H1 (cell line): ENCODE measurements around the gene KCNAB2. TPM values are rescaled to one million over a fixed set of nuclear protein-coding genes. Genes with fewer than 3 reads are reported as not detected.

Source experiments
- CTCF ChIA-PET: fragments of 300-600 bp; sonication (Branson Sonifier 250); formaldehyde crosslinking; loops from one replicate; lab custom pipeline; 2021; ENCODE audit not compliant: partially characterized antibody; lab: Charles Lee
- POLR2A ChIA-PET: fragments of 300-600 bp; sonication (Branson Sonifier 250); formaldehyde crosslinking; loops from one replicate; lab custom pipeline; 2021; ENCODE audit warnings: inconsistent platforms; ENCODE audit not compliant: partially characterized antibody; lab: Charles Lee
- DNase-seq, 2 experiments: peaks; one replicate each; pipeline versions ENCODE4 v3.0.0 to v3.0.0-alpha.2; 2010 to 2022; ENCODE audit warnings: low spot score in 2 of 2, low read depth in 1 of 2, mixed read lengths in 1 of 2
- FAIRE-seq: peaks from 2 replicates; lab custom pipeline; 2011; peaks lifted over from hg19 to GRCh38; lab: Jason Lieb, UNC
- H2AFZ ChIP-seq: 2 replicates; pipeline ENCODE4 v1.8.1; 2012; ENCODE audit warnings: low read length, inconsistent platforms
- H2AK5ac ChIP-seq: 2 replicates; pipeline ENCODE4 v1.6.1; 2013; ENCODE audit warnings: low read depth, low read length
- H2BK120ac ChIP-seq: replicated peaks from 2 replicates; pipeline ENCODE3; 2013; ENCODE audit warnings: low read depth, low read length, inconsistent platforms
- H2BK12ac ChIP-seq: 2 replicates; pipeline ENCODE4 v1.6.1; 2013; ENCODE audit warnings: low read depth, low read length
- H2BK15ac ChIP-seq: 2 replicates; pipeline ENCODE4 v1.6.1; 2013; ENCODE audit warnings: low read length
- H2BK20ac ChIP-seq: 2 replicates; pipeline ENCODE4 v1.6.1; 2013; ENCODE audit warnings: low read length
- H2BK5ac ChIP-seq: 2 replicates; pipeline ENCODE4 v1.6.1; 2013; ENCODE audit warnings: low read depth, low read length
- H3K14ac ChIP-seq: 2 replicates; pipeline ENCODE4 v1.6.1; 2013; ENCODE audit warnings: inconsistent platforms; ENCODE audit not compliant: insufficient read length
- H3K18ac ChIP-seq: 2 replicates; pipeline ENCODE4 v1.6.1; 2013; ENCODE audit warnings: low read length; ENCODE audit errors: extremely low read depth
- H3K23ac ChIP-seq: 2 replicates; pipeline ENCODE4 v1.6.1; 2013; ENCODE audit warnings: inconsistent platforms; ENCODE audit not compliant: insufficient read length
- H3K23me2 ChIP-seq: 2 replicates; pipeline ENCODE4 v1.6.1; 2013; ENCODE audit warnings: low read depth, low read length
- H3K27ac ChIP-seq: 2 replicates; pipeline ENCODE4 v1.6.1; 2011; ENCODE audit warnings: low read depth, low read length, inconsistent platforms
- H3K27me3 ChIP-seq, 4 experiments: replicated peaks in 1 of 4; 1 replicate in 1 of 4; 2 replicates in 3 of 4; pipeline versions ENCODE4 v1.6.1 to v1.8.1; 2011 to 2013; ENCODE audit warnings: low read length in 3 of 4, mild to moderate bottlenecking in 3 of 4, inconsistent platforms in 2 of 4, mixed read lengths in 2 of 4, moderate library complexity in 1 of 4; ENCODE audit not compliant: control insufficient read depth in 3 of 4, insufficient read depth in 3 of 4; ENCODE audit errors: extremely low read depth in 1 of 4
- H3K36me3 ChIP-seq, 4 experiments: 2 replicates each; pipeline versions ENCODE4 v1.6.1 to v1.8.1; 2011 to 2013; ENCODE audit warnings: mild to moderate bottlenecking in 4 of 4, low read length in 3 of 4, moderate library complexity in 2 of 4, control low read depth in 1 of 4, inconsistent platforms in 1 of 4; ENCODE audit not compliant: insufficient read depth in 4 of 4, control insufficient read depth in 2 of 4
- H3K4ac ChIP-seq: replicated peaks from 2 replicates; pipeline ENCODE3; 2013; ENCODE audit warnings: low read length, low read depth, mixed read lengths, inconsistent platforms; ENCODE audit not compliant: insufficient read length
- H3K4me1 ChIP-seq, 4 experiments: replicated peaks in 1 of 4; 1 replicate in 1 of 4; 2 replicates in 3 of 4; pipeline versions ENCODE4 v1.6.1 to v1.8.1; 2011 to 2013; ENCODE audit warnings: low read length in 3 of 4, inconsistent platforms in 2 of 4, mixed read lengths in 1 of 4; ENCODE audit not compliant: insufficient read depth in 4 of 4, control insufficient read depth in 3 of 4
- H3K4me2 ChIP-seq, 2 experiments: 2 replicates each; pipeline versions ENCODE4 v1.6.1 to v1.8.1; 2011 to 2013; ENCODE audit warnings: low read depth in 2 of 2, low read length in 2 of 2, control low read depth in 1 of 2, inconsistent platforms in 1 of 2, mild to moderate bottlenecking in 1 of 2; ENCODE audit not compliant: insufficient read depth in 1 of 2
- H3K4me3 ChIP-seq, 4 experiments: fragments of 200-600, 300-600 bp in 1 of 4; sonication (generic), shearing (Covaris generic), sonication (Bioruptor Twin) in 1 of 4; 2 replicates each; pipeline versions ENCODE4 v1.5.1 to v1.8.1; 2011 to 2016; ENCODE audit warnings: low read length in 4 of 4, low read depth in 3 of 4, control low read depth in 2 of 4, inconsistent platforms in 2 of 4, mild to moderate bottlenecking in 2 of 4, mixed read lengths in 1 of 4, moderate library complexity in 1 of 4; ENCODE audit not compliant: insufficient read depth in 2 of 4; ENCODE audit errors: extremely low read depth in 1 of 4
- H3K56ac ChIP-seq: replicated peaks from 2 replicates; pipeline ENCODE3; 2013; ENCODE audit warnings: low read depth, mild to moderate bottlenecking, mixed read lengths, low read length, inconsistent platforms; ENCODE audit not compliant: insufficient read length
- H3K79me1 ChIP-seq: 2 replicates; pipeline ENCODE4 v1.6.1; 2013; ENCODE audit warnings: low read depth, low read length, control low read depth
- H3K79me2 ChIP-seq, 2 experiments: 2 replicates each; pipeline versions ENCODE4 v1.6.1 to v1.8.1; 2012 to 2013; ENCODE audit warnings: low read length in 2 of 2, mild to moderate bottlenecking in 2 of 2, inconsistent platforms in 1 of 2; ENCODE audit not compliant: insufficient read depth in 2 of 2, control insufficient read depth in 1 of 2
- H3K9ac ChIP-seq, 4 experiments: replicated peaks in 1 of 4; 1 replicate in 1 of 4; 2 replicates in 3 of 4; pipeline versions ENCODE4 v1.6.1 to v1.8.1; 2011 to 2013; ENCODE audit warnings: low read depth in 3 of 4, low read length in 3 of 4, control low read depth in 2 of 4, mild to moderate bottlenecking in 2 of 4, moderate library complexity in 2 of 4, inconsistent platforms in 1 of 4; ENCODE audit errors: extremely low read depth in 1 of 4
- H3K9me3 ChIP-seq, 2 experiments: 2 replicates each; pipeline versions ENCODE4 v1.6.1 to v1.8.1; 2012 to 2013; ENCODE audit warnings: mild to moderate bottlenecking in 2 of 2, moderate library complexity in 2 of 2, control low read depth in 1 of 2, inconsistent platforms in 1 of 2, low read depth in 1 of 2, low read length in 1 of 2, mixed read lengths in 1 of 2; ENCODE audit not compliant: insufficient read depth in 2 of 2
- H4K20me1 ChIP-seq, 2 experiments: replicated peaks in 1 of 2; 2 replicates each; pipeline versions ENCODE3 to v1.8.1; 2011 to 2013; ENCODE audit warnings: inconsistent platforms in 2 of 2, low read length in 2 of 2, mild to moderate bottlenecking in 1 of 2; ENCODE audit not compliant: insufficient read depth in 2 of 2, control insufficient read depth in 1 of 2
- H4K5ac ChIP-seq: 2 replicates; pipeline ENCODE4 v1.6.1; 2013; ENCODE audit warnings: low read length, low read depth, mixed read lengths, inconsistent platforms; ENCODE audit not compliant: insufficient read length
- H4K8ac ChIP-seq: 2 replicates; pipeline ENCODE4 v1.8.0; 2013; ENCODE audit warnings: mild to moderate bottlenecking, moderate library complexity, low read length, inconsistent platforms; ENCODE audit not compliant: insufficient read depth; ENCODE audit errors: extremely low read depth
- H4K91ac ChIP-seq: replicated peaks from 2 replicates; pipeline ENCODE3; 2013; ENCODE audit warnings: low read length, mixed read lengths, inconsistent platforms; ENCODE audit not compliant: insufficient read length
- BRCA1 ChIP-seq: IDR thresholded peaks from 2 replicates; pipeline ENCODE4 v1.6.1; 2012; ENCODE audit warnings: low read depth, low read length, improper control_type of control experiment
- CTBP2 ChIP-seq: IDR thresholded peaks from 2 replicates; pipeline ENCODE4 v1.7.0; 2011; ENCODE audit warnings: borderline replicate concordance, mild to moderate bottlenecking, moderate library complexity, mixed read lengths, low read length; ENCODE audit not compliant: insufficient read depth, insufficient read length
- MAFK ChIP-seq: IDR thresholded peaks from 2 replicates; pipeline ENCODE4 v1.6.1; 2012; ENCODE audit warnings: low read depth, mild to moderate bottlenecking, improper control_type of control experiment, low read length
- SP4 ChIP-seq: IDR thresholded peaks from 2 replicates; pipeline ENCODE4 v1.6.1; 2012; ENCODE audit warnings: low read length, inconsistent platforms
- TCF12 ChIP-seq: IDR thresholded peaks from 2 replicates; pipeline ENCODE4 v1.6.1; 2011; ENCODE audit warnings: low read depth, mild to moderate bottlenecking, low read length
- TEAD4 ChIP-seq: IDR thresholded peaks from 2 replicates; pipeline ENCODE4 v1.6.1; 2012; ENCODE audit warnings: low read depth, low read length, inconsistent platforms, mixed read lengths
- YY1 ChIP-seq: IDR thresholded peaks from 2 replicates; pipeline ENCODE4 v1.6.1; 2011; ENCODE audit warnings: low read depth, mild to moderate bottlenecking, low read length
- ZNF274 ChIP-seq: IDR thresholded peaks from 2 replicates; pipeline ENCODE4 v1.7.0; 2012; ENCODE audit warnings: low read length, borderline replicate concordance; ENCODE audit errors: extremely low read depth
- WGBS, 2 experiments: shearing (Covaris generic) in 1 of 2; methylation state at CpG; one replicate each; pipeline versions ENCODE4 v1.1.6 to v1.1.7; 2013 to 2015; ENCODE audit warnings: low lambda C conversion rate in 2 of 2, mixed read lengths in 2 of 2, inconsistent platforms in 1 of 2, low coverage in 1 of 2, missing lambda C conversion rate in 1 of 2; ENCODE audit not compliant: insufficient replicate concordance in 2 of 2, insufficient coverage in 1 of 2, insufficient read length in 1 of 2; ENCODE audit errors: extremely low coverage in 1 of 2, missing lambda C conversion rate in 1 of 2; 5-methylcytosine and 5-hydroxymethylcytosine counted together
- polyA plus RNA-seq, 7 experiments: library from polyadenylated mRNA; depleted of rRNA in 3 of 7; stranded (reverse) in 5 of 7; unstranded in 2 of 7; fragments of >200 nt in 5 of 7; fragments of 200-250 nt in 2 of 7; gene quantifications; 1 replicate in 5 of 7; 2 replicates in 1 of 7; 4 replicates in 1 of 7; pipeline versions ENCODE4 v1.2.1 to v1.2.3, GENCODE V29; 2011 to 2013; ENCODE audit warnings: missing spikeins in 2 of 7, mixed read lengths in 2 of 7
- total RNA-seq: library from RNA; stranded (reverse); fragmentation: NEBNext Ultra II Directional; extraction: Animal tissue kit (Norgen Biotek cat#: 25700); gene quantifications from 2 replicates; pipeline ENCODE4 v1.2.1, GENCODE V29; 2021
- TF ChIP-seq, protein P1 (sequence below): IDR thresholded peaks from 2 replicates; pipeline ENCODE4 v1.6.1; 2011; ENCODE audit warnings: low read length, improper control_type of control experiment
- TF ChIP-seq, protein P2 (sequence below): IDR thresholded peaks from 2 replicates; pipeline ENCODE4 v1.6.1; 2012; ENCODE audit warnings: inconsistent platforms

Gene KCNAB2
- total and polyA plus RNA-seq, 2 of the 8 experiments (the other 6 are each of a cell fraction or from before 2014, with no cell fraction given) = 4.5 to 7.0 TPM

DNA sequence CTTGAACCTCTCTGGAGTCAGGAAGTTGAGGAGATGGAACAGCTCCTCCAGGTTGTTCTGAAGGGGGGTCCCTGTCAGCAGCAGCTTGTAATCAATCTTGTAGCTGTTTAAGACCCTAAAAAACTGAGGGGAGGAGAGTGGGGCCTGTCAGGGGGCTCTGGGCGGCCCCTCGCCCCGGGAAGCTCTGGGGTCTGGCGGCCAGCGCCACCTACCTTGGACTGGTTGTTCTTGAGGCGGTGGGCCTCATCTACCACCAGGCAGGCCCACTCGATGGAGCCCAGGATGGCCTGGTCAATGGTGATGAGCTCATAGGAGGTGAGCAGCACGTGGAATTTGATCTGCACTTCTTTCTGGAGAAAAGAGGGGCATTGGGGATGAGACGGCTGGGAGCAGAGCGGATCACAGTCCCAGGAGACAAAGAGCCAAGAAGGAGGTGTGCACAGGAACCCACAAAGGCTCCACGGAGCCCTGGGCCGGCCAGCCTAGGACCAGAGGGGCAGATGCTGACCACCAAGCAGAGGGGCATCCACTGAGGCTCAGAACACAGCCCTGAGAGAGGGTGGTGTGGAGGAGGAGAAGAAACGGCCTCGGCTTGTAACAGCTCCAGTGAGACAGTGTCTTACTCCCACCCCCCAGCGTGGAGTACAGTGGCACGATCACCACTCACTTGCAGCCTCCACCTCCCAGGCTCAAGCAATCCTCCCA is 91.0 kb downstream of the KCNAB2 start:
- Histone ChIP-seq H3K4me2 (no peak overlapping the region), H3K4me3 (no peak overlapping the region), H3K27me3 (no peaks in the 10 kb centered on the region), H3K23ac (no peak overlapping the region), H3K4me1 (no peaks in the 10 kb centered on the region), H2BK20ac (no peak overlapping the region), H3K36me3 (no peaks in the 10 kb centered on the region), H3K23me2 (no peaks in the 10 kb centered on the region), H3K9me3 (no peaks in the 10 kb centered on the region; a peak in 1 of 4 replicates), H2BK5ac (no peak overlapping the region), H2AFZ (no peak overlapping the region), H4K20me1 (no peaks in the 10 kb centered on the region), H2BK15ac (no peak overlapping the region), H3K9ac (no peak overlapping the region), H4K91ac (no peak overlapping the region), H2AK5ac (no peak overlapping the region), H3K4ac (no peak overlapping the region), H3K27ac (no peak overlapping the region), H2BK12ac (no peak overlapping the region), H2BK120ac (no peak overlapping the region), H4K5ac (no peak overlapping the region), H3K79me2 (no peaks in the 10 kb centered on the region), H3K14ac (no peak overlapping the region), H4K8ac (no peak overlapping the region), H3K56ac (no peak overlapping the region), H3K18ac (no peak overlapping the region), H3K79me1 (no peaks in the 10 kb centered on the region)
- DNase-seq (no peak), FAIRE-seq (no peak)
- ChIA-PET POLR2A (interaction anchor here (1.1 to 1.7 kb wide), 2 partner anchors 28 to 37 kb away, joined by 3 to 4 read pairs; no protein-coding TSS in a partner anchor), CTCF (interaction anchor here (0.7 to 4.0 kb wide), 22 partner anchors 9 to 272 kb away, joined by 3 to 16 read pairs (median 4); no protein-coding TSS in a partner anchor)
- 82% methylated on average over 16 of the region's 16 CpGs; no CpG with 5 or more reads in 1 of the 2 experiments for WGBS, 2 experiments
- TF ChIP-seq MAFK = no peak
- TF ChIP-seq, protein P1, sequence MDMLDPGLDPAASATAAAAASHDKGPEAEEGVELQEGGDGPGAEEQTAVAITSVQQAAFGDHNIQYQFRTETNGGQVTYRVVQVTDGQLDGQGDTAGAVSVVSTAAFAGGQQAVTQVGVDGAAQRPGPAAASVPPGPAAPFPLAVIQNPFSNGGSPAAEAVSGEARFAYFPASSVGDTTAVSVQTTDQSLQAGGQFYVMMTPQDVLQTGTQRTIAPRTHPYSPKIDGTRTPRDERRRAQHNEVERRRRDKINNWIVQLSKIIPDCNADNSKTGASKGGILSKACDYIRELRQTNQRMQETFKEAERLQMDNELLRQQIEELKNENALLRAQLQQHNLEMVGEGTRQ = no peak
- no peak for TF ChIP-seq ZNF274
- no peak for TF ChIP-seq TEAD4
- no peak for TF ChIP-seq TCF12
- no peak for TF ChIP-seq BRCA1
- TF ChIP-seq YY1 = no peak
- TF ChIP-seq, protein P2, sequence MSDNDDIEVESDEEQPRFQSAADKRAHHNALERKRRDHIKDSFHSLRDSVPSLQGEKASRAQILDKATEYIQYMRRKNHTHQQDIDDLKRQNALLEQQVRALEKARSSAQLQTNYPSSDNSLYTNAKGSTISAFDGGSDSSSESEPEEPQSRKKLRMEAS = no peak
- TF ChIP-seq SP4 = no peak
- TF ChIP-seq CTBP2 = no peak
